ENCODE measurements around the gene HM13.
"Not testable (repeated sequence)": the region's sequence is repeated elsewhere in the genome, so short reads cannot be mapped to it uniquely, and the experiment has no call there.

Gene HM13

DNA sequence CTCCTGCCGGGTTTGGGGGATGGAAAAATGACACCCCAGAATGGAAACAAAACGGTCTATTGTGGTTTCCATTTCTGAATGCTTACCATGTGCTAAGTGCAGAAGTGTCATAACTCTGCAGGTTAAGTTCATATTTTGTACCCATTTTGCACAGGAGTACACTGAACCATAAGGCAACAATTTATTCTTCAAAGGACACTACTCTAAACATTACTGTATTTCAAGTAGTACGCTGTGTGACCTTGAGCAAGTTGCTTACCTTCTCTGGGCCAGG, 81.1 kb downstream of the HM13 start:
- H3K4me1 ChIP-seq (ENCODE audit: control insufficient read depth in 1 of 2, insufficient read depth in 1 of 2, low read depth in 1 of 2, low read length in 1 of 2) = peaks cover 0 to 2% of the 10 kb centered on the region in 2 experiments
- no peaks in the 10 kb centered on the region for H3K36me3 ChIP-seq
- H3K27ac ChIP-seq = no peak overlapping the region
- H3K4me3 ChIP-seq (ENCODE audit: low read depth in 1 of 2, low read length in 1 of 2) = no peak overlapping the region
- H3K9me3 ChIP-seq = no peaks in the 10 kb centered on the region
- no peaks in the 10 kb centered on the region for H3K27me3 ChIP-seq
- TF ChIP-seq, protein P1, sequence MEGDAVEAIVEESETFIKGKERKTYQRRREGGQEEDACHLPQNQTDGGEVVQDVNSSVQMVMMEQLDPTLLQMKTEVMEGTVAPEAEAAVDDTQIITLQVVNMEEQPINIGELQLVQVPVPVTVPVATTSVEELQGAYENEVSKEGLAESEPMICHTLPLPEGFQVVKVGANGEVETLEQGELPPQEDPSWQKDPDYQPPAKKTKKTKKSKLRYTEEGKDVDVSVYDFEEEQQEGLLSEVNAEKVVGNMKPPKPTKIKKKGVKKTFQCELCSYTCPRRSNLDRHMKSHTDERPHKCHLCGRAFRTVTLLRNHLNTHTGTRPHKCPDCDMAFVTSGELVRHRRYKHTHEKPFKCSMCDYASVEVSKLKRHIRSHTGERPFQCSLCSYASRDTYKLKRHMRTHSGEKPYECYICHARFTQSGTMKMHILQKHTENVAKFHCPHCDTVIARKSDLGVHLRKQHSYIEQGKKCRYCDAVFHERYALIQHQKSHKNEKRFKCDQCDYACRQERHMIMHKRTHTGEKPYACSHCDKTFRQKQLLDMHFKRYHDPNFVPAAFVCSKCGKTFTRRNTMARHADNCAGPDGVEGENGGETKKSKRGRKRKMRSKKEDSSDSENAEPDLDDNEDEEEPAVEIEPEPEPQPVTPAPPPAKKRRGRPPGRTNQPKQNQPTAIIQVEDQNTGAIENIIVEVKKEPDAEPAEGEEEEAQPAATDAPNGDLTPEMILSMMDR (IDR thresholded peaks at IDR 0.05) = no peak

- Histone ChIP-seq H3K4me1 (ENCODE audit: control insufficient read depth in 1 of 2, insufficient read depth in 1 of 2, low read depth in 1 of 2, low read length in 1 of 2) (peaks cover 0 to 2% of the 10 kb centered on the region in 2 experiments), H3K27me3 (no peaks in the 10 kb centered on the region), H3K27ac (no peak overlapping the region), H3K9me3 (no peaks in the 10 kb centered on the region), H3K4me3 (ENCODE audit: low read depth in 1 of 2, low read length in 1 of 2) (no peak overlapping the region), H3K36me3 (no peaks in the 10 kb centered on the region)
- TF ChIP-seq, protein P1 (IDR thresholded peaks at IDR 0.05) = no peak
Observed at GRCh38 chr20:31595654-31596411, 81.6 kb downstream of the HM13 start.

GRCh38 chr20:31596412-31596715, 82.1 kb downstream of the HM13 start:
- not testable (repeated sequence) for H3K27ac ChIP-seq; H3K27me3 ChIP-seq; H3K4me1 ChIP-seq (ENCODE audit: control insufficient read depth in 1 of 2, insufficient read depth in 1 of 2, low read depth in 1 of 2, low read length in 1 of 2); H3K36me3 ChIP-seq; H3K4me3 ChIP-seq (ENCODE audit: low read depth in 1 of 2, low read length in 1 of 2); H3K9me3 ChIP-seq

DNA sequence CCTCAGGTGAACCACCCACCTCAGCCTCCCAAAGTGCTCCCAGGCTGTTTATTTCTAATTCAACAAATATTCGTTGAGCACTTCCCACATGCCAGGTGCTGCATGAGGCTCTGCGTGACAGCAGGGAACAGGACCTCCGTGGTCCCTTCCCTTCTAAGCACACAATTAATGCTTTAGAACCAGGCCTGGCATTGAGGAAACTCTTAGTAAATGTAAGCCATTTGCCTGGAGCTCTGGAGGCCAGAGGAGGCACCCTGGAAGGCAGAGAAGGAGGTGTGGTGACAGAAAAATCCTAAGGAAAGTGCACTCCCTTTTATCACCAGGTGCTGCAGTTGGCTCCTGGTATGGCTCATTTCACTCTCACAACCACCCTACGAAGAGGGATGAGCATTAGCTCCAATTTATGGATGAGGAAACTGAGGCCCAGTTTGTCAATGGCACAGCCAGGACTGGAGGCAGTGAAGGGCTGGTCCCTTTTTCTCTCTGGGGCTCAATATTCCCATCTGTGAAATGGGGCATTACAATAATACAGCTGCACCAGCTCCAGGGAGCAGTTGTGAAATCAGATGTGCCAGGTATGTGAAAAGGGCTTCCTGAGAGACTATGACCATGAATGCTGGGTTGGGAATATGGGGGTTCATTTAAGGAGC, 82.7 kb downstream of the HM13 start:
- no peaks in the 10 kb centered on the region for H3K36me3 ChIP-seq
- H3K27me3 ChIP-seq = no peaks in the 10 kb centered on the region
- H3K27ac ChIP-seq = no peak overlapping the region
- H3K4me3 ChIP-seq (ENCODE audit: low read depth in 1 of 2, low read length in 1 of 2) = no peak overlapping the region
- TF ChIP-seq, protein P1 (IDR thresholded peaks at IDR 0.05) = no peak
- H3K9me3 ChIP-seq = no peaks in the 10 kb centered on the region
- H3K4me1 ChIP-seq (ENCODE audit: control insufficient read depth in 1 of 2, insufficient read depth in 1 of 2, low read depth in 1 of 2, low read length in 1 of 2) = no peaks in the 10 kb centered on the region

GRCh38 chr20:31597481-31597855, 83.2 kb downstream of the HM13 start:
- H3K36me3 ChIP-seq = no peaks in the 10 kb centered on the region
- H3K4me3 ChIP-seq (ENCODE audit: low read depth in 1 of 2, low read length in 1 of 2) = no peak overlapping the region
- no peaks in the 10 kb centered on the region for H3K27me3 ChIP-seq
- no peaks in the 10 kb centered on the region for H3K9me3 ChIP-seq
- TF ChIP-seq, protein P1 (IDR thresholded peaks at IDR 0.05) = no peak
- H3K27ac ChIP-seq = no peak overlapping the region
- peaks cover under 1% of the 10 kb centered on the region in 2 experiments for H3K4me1 ChIP-seq (ENCODE audit: control insufficient read depth in 1 of 2, insufficient read depth in 1 of 2, low read depth in 1 of 2, low read length in 1 of 2)

DNA sequence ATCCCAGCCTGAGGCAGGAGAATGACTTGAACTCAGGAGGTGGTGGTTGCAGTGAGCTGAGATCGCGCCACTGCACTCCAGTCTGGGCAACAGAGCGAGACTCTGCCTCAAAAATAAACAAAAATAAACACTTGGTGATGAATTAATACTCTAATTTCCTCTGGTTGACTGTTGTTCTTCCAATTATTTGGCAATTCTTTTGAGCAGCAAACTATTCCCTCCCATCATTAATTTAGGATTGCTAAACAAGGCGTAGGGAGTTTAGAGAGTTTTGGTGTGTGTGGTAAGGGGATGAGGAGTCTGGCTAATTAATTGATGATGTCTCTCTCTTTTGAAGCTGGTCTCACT, 88.2 kb downstream of the HM13 start:
- H3K27me3 ChIP-seq = peaks cover 31% of the 10 kb centered on the region
- TF ChIP-seq, protein P1 (IDR thresholded peaks at IDR 0.05) = no peak
- H3K27ac ChIP-seq = no peak overlapping the region
- H3K36me3 ChIP-seq = no peaks in the 10 kb centered on the region
- peaks cover 36 to 38% of the 10 kb centered on the region in 2 experiments for H3K4me1 ChIP-seq (ENCODE audit: control insufficient read depth in 1 of 2, insufficient read depth in 1 of 2, low read depth in 1 of 2, low read length in 1 of 2)
- no peaks in the 10 kb centered on the region for H3K9me3 ChIP-seq
- no peak overlapping the region for H3K4me3 ChIP-seq (ENCODE audit: low read depth in 1 of 2, low read length in 1 of 2)
